22Rv1 (cell line): ENCODE data around the gene NECAB2.

Source experiments
- H3K27ac ChIP-seq: fragments of 450-650 bp; 2 replicates; pipeline ENCODE4 v1.5.1; 2017
- CTCF ChIP-seq: fragments of 450-650 bp; IDR thresholded peaks from 2 replicates; pipeline ENCODE4 v1.5.1; 2017; ENCODE audit warnings: mild to moderate bottlenecking
- ZFX ChIP-seq: fragments of 450-650 bp; IDR thresholded peaks from 2 replicates; pipeline ENCODE4 v1.6.1; 2017; ENCODE audit warnings: antibody characterized with exemption, borderline replicate concordance

The NECAB2 gene

DNA sequence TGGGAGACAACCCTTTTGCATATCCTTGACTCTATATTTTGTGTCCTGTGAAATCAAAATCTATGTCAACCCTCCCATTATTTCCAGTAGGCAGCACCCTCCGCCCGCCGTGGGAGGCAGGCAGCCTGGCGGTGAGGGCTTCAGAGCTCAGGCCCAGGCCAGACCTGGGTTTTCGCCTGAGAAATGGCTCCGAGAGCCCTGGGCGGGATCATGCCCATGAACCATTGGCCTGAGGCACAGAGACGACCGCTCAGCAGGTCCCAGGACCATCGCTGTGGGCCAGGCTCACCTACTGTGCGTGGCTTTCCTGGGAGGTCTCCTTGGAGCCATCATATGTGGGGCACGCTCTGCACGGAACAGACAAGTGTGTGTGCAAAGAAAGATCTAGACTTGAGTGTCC, 80.8 kb downstream of the NECAB2 start:
- TF ChIP-seq CTCF (no peak), ZFX (no peak)
- H3K27ac ChIP-seq = no peak overlapping the region

GRCh38 chr16:84049403-84050060, 81.5 kb downstream of the NECAB2 start:
- no peak overlapping the region for H3K27ac ChIP-seq
- TF ChIP-seq ZFX = no peak
- TF ChIP-seq CTCF = no peak

DNA sequence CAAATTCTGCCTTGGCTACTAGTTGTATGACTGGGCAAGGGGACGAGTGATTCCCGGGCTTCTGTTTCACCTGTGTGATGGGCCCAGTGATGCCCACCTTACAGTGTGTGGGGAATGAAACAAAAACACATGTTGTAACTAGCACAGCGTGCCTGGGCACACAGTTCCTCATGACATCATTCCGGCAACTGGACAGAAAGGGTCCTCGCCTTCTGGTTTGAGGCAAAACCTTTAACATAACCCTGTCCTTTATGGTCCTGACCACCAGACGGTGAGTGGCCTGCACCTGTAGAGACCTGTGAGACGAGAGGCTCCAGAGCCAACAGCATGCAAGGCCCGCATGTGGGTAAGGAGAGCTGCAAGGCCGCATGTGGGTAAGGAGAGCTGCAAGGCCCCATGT, 82.3 kb downstream of the NECAB2 start:
- H3K27ac ChIP-seq = no peak overlapping the region
- TF ChIP-seq ZFX = no peak
- TF ChIP-seq CTCF = no peak

DNA sequence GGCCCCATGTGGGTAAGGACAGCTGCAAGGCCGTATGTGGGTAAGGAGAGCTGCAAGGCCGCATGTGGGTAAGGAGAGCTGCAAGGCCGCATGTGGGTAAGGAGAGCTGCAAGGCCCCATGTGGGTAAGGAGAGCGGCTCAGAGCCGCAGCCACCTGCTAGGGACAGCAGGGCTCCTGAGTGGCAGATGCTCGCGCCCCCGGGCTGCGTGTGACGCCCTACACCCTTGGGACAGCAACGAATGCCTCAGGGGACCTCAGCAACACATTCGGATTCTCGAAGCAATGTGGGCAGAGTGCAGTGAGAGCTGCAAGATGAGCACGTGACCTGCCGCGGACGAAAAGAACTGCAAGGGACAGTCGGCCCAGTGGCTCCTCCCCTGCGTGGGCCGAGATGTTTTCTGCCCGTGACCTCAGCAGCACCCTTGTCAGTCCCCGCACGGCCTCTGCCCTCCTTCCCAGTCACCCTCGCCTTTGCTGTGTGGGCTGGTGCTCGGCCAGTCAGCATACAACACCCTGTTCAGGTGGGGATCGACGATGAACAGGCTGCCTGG, 84.1 kb downstream of the NECAB2 start:
- no peak for TF ChIP-seq ZFX
- TF ChIP-seq CTCF = no peak
- H3K27ac ChIP-seq = no peak overlapping the region
